GM12872 (cell line): ENCODE data around the gene PRAC2.

Source experiments
- CTCF ChIP-seq: IDR thresholded peaks from 3 replicates; pipeline ENCODE4 v1.5.1; 2011; ENCODE audit warnings: low read depth, mild to moderate bottlenecking, low read length, moderate library complexity; ENCODE audit not compliant: insufficient read depth

PRAC2 gene

DNA sequence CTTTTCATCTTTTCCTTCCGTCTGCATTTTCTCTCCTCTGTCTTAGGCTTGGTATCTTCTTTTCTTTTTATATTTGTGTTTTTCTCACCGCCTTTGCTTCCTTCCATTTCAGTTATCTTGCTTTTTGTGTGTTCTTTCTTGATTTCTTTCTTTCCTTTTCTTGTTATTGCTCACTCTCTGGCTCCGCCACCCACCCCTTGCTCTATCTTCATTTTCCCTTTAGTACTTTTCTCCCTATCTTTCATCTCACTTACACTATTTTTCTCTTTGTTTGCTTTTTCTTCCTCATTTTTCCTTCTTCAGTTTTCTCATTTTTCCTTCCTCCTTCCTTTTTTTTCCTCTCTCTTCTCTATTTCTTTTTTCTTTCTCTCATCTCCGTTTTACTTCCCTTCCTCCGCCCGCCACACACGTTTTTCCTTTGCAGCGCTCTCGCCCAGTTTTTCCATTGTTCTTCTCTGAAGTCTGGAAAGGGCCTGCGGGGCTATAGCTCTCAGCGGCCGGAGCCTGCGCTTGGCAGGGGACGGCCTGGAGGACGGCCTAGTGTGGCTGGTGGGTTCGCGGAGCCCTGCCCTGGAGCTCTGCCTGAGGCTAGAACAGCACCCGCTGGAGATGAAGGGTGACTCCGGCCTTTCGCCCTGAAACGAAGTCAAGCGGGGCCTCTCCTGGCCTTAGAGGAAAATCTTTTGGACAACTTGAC, 10.8 kb downstream of the PRAC2 start:
- TF ChIP-seq CTCF: no peak

- TF ChIP-seq CTCF: no peak
Observed at GRCh38 chr17:48734333-48735061, 11.5 kb downstream of the PRAC2 start.

GRCh38 chr17:48735062-48735351, 12.0 kb downstream of the PRAC2 start:
- TF ChIP-seq CTCF: no peak

GRCh38 chr17:48737330-48738043, 14.5 kb downstream of the PRAC2 start:
- no peak for TF ChIP-seq CTCF

- no peak for TF ChIP-seq CTCF
Observed at GRCh38 chr17:48738424-48738802, 15.4 kb downstream of the PRAC2 start.

- no peak for TF ChIP-seq CTCF
Observed at GRCh38 chr17:48738803-48739526, 16.0 kb downstream of the PRAC2 start.

GRCh38 chr17:48740537-48740936, 17.6 kb downstream of the PRAC2 start:
- TF ChIP-seq CTCF: no peak
